Endodermal cell (in vitro differentiated cells): ENCODE results near the gene SPPL2C. TPM values are rescaled to one million over a fixed set of nuclear protein-coding genes. Genes with fewer than 3 reads are reported as not detected.

Experiments
- DNase-seq: peaks from one replicate; pipeline ENCODE4 v3.0.0-alpha.2; 2017
- H3K27ac ChIP-seq: 2 replicates; pipeline ENCODE4 v1.5.1; 2013; ENCODE audit warnings: mild to moderate bottlenecking, low read depth, low read length, moderate library complexity
- H3K27me3 ChIP-seq: 2 replicates; pipeline ENCODE4 v1.6.1; 2013; ENCODE audit warnings: mild to moderate bottlenecking, low read length, moderate library complexity; ENCODE audit not compliant: insufficient read depth, control insufficient read depth, poor library complexity, severe bottlenecking
- H3K36me3 ChIP-seq: 2 replicates; pipeline ENCODE4 v1.7.0; 2013; ENCODE audit warnings: mild to moderate bottlenecking, low read length, moderate library complexity; ENCODE audit not compliant: control insufficient read depth, insufficient read depth
- H3K4me1 ChIP-seq: one replicate; pipeline ENCODE4 v1.7.0; 2013; ENCODE audit warnings: low read length; ENCODE audit not compliant: control insufficient read depth, insufficient read depth
- H3K4me3 ChIP-seq: 2 replicates; pipeline ENCODE4 v1.5.1; 2013; ENCODE audit warnings: mild to moderate bottlenecking, low read length, moderate library complexity
- H3K9ac ChIP-seq: 2 replicates; pipeline ENCODE4 v1.6.1; 2013; ENCODE audit warnings: mild to moderate bottlenecking, low read length, moderate library complexity; ENCODE audit not compliant: poor library complexity, severe bottlenecking; ENCODE audit errors: extremely low read depth
- H3K9me3 ChIP-seq: 2 replicates; pipeline ENCODE4 v1.6.1; 2013; ENCODE audit warnings: mild to moderate bottlenecking, low read length, moderate library complexity; ENCODE audit not compliant: control insufficient read depth
- H3K27ac Mint-ChIP-seq: 2 replicates; pipeline ENCODE4 v1.8.0; 2020; ENCODE audit warnings: mixed read lengths
- H3K27me3 Mint-ChIP-seq: 2 replicates; pipeline ENCODE4 v1.8.0; 2021; ENCODE audit warnings: mild to moderate bottlenecking, mixed read lengths; ENCODE audit not compliant: insufficient read depth
- H3K36me3 Mint-ChIP-seq: 2 replicates; pipeline ENCODE4 v1.8.0; 2020; ENCODE audit warnings: low read depth, mixed read lengths
- H3K4me1 Mint-ChIP-seq: 2 replicates; pipeline ENCODE4 v1.8.0; 2020; ENCODE audit warnings: mixed read lengths
- H3K4me3 Mint-ChIP-seq: 2 replicates; pipeline ENCODE4 v1.8.0; 2020; ENCODE audit warnings: mild to moderate bottlenecking, moderate library complexity, mixed read lengths
- H3K9me3 Mint-ChIP-seq: 2 replicates; pipeline ENCODE4 v1.8.0; 2020; ENCODE audit warnings: mild to moderate bottlenecking, mixed read lengths
- WGBS, 2 experiments: methylation state at CpG; one replicate each; pipeline versions ENCODE4 v1.1.5 to v1.1.7; 2013; ENCODE audit warnings: missing lambda C conversion rate in 2 of 2, mixed read lengths in 1 of 2; ENCODE audit not compliant: insufficient coverage in 1 of 2, insufficient read length in 1 of 2; 5-methylcytosine and 5-hydroxymethylcytosine counted together
- total RNA-seq, 2 donors: library from RNA; stranded (reverse); fragmentation: NEBNext Ultra II Directional in 1 of 2; extraction: Animal tissue kit (Norgen Biotek cat#: 25700) in 1 of 2; gene quantifications; 2 replicates in 1 of 2; 3 replicates in 1 of 2; pipeline ENCODE4 v1.2.1, GENCODE V29; 2021
- TF ChIP-seq, protein P1 (sequence below): fragments of 200-600 bp; sonication (generic); conservative IDR thresholded peaks from 2 replicates; pipeline ENCODE4 v1.5.0; 2021; ENCODE audit warnings: antibody characterized with exemption, mild to moderate bottlenecking

SPPL2C gene
- total RNA-seq, 2 donors from 2014 or later, result not detected

- Histone ChIP-seq H3K4me3 (no peak overlapping the region), H3K4me1 (no peaks in the 10 kb centered on the region), H3K36me3 (no peaks in the 10 kb centered on the region), H3K27ac (no peak overlapping the region), H3K9me3 (no peaks in the 10 kb centered on the region), H3K27me3 (peaks cover 35% of the 10 kb centered on the region), H3K9ac (no peak overlapping the region)
- no peaks in the 10 kb centered on the region for H3K9me3 Mint-ChIP-seq
- no peak overlapping the region for H3K4me3 Mint-ChIP-seq
- WGBS, 2 experiments, result 85 to 91% methylated on average over 2 of the region's 2 CpGs
- TF ChIP-seq, protein P1, sequence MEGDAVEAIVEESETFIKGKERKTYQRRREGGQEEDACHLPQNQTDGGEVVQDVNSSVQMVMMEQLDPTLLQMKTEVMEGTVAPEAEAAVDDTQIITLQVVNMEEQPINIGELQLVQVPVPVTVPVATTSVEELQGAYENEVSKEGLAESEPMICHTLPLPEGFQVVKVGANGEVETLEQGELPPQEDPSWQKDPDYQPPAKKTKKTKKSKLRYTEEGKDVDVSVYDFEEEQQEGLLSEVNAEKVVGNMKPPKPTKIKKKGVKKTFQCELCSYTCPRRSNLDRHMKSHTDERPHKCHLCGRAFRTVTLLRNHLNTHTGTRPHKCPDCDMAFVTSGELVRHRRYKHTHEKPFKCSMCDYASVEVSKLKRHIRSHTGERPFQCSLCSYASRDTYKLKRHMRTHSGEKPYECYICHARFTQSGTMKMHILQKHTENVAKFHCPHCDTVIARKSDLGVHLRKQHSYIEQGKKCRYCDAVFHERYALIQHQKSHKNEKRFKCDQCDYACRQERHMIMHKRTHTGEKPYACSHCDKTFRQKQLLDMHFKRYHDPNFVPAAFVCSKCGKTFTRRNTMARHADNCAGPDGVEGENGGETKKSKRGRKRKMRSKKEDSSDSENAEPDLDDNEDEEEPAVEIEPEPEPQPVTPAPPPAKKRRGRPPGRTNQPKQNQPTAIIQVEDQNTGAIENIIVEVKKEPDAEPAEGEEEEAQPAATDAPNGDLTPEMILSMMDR, result no peak
- H3K36me3 Mint-ChIP-seq, result no peaks in the 10 kb centered on the region
- H3K27ac Mint-ChIP-seq, result no peak overlapping the region
- no peaks in the 10 kb centered on the region for H3K4me1 Mint-ChIP-seq
- peaks cover 50% of the 10 kb centered on the region for H3K27me3 Mint-ChIP-seq
- DNase-seq, result no peak
Measured at GRCh38 chr17:45886852-45887251, 42.2 kb downstream of the SPPL2C start.

DNA sequence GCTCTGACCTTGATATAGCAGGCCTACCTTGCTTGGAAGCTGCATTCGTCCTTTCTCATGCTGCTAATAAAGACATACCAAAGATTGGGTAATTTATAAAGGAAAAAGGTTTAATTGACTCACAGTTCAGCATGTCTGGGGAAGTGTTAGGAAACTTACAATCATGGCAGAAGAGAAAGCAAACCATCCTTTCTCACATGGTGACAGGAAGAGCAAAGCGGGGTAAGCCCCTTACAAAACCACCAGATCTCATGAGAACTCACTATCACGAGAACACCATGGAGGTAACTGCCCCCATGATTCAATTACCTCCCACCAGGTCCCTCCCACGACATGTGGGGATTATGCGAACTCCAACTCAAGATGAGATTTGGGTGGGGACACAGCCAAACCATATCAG lies 43.7 kb downstream of the SPPL2C start:
- Mint-ChIP-seq H3K27me3 (peaks cover 62% of the 10 kb centered on the region), H3K9me3 (no peaks in the 10 kb centered on the region), H3K27ac (no peak overlapping the region), H3K36me3 (no peaks in the 10 kb centered on the region), H3K4me1 (no peaks in the 10 kb centered on the region), H3K4me3 (no peak overlapping the region)
- 10 to 64% methylated on average over 2 to 5 of the region's 5 CpGs for WGBS, 2 experiments
- H3K4me3 ChIP-seq, result no peak overlapping the region
- no peak for DNase-seq
- no peak overlapping the region for H3K27ac ChIP-seq
- H3K9me3 ChIP-seq, result no peaks in the 10 kb centered on the region
- H3K27me3 ChIP-seq, result peaks cover 44% of the 10 kb centered on the region
- H3K9ac ChIP-seq, result no peak overlapping the region
- no peaks in the 10 kb centered on the region for H3K4me1 ChIP-seq
- TF ChIP-seq, protein P1, result no peak
- no peaks in the 10 kb centered on the region for H3K36me3 ChIP-seq

- DNase-seq, result peak; percentile 78
- no peak overlapping the region for H3K27ac Mint-ChIP-seq
Measured at GRCh38 chr17:45889579-45889978, 44.9 kb downstream of the SPPL2C start.

More at GRCh38 chr17:45889579-45889978, 44.9 kb downstream of the SPPL2C start:
- H3K27me3 ChIP-seq, result peaks cover 41% of the 10 kb centered on the region
- no peaks in the 10 kb centered on the region for H3K36me3 Mint-ChIP-seq
- H3K27me3 Mint-ChIP-seq, result peaks cover 64% of the 10 kb centered on the region
- H3K36me3 ChIP-seq, result no peaks in the 10 kb centered on the region
- H3K27ac ChIP-seq, result no peak overlapping the region
- TF ChIP-seq, protein P1, result peak; percentile 74
- no peak overlapping the region for H3K4me3 ChIP-seq
- no peak overlapping the region for H3K4me3 Mint-ChIP-seq
- no peaks in the 10 kb centered on the region for H3K4me1 ChIP-seq
- H3K4me1 Mint-ChIP-seq, result no peaks in the 10 kb centered on the region
- no peaks in the 10 kb centered on the region for H3K9me3 ChIP-seq
- 43% methylated on average over 3 of the region's 4 CpGs; no CpG with 5 or more reads in 1 of the 2 experiments for WGBS, 2 experiments
- no peaks in the 10 kb centered on the region for H3K9me3 Mint-ChIP-seq
- H3K9ac ChIP-seq, result no peak overlapping the region
